ENCODE measurements around the gene FUT7. TPM values are rescaled to one million over a fixed set of nuclear protein-coding genes. Genes with fewer than 3 reads are reported as not detected.

Gene FUT7
- total RNA-seq, 4 donors from 2014 or later, result 0.22 to 0.39 TPM; not detected in 2

- WGBS, 2 donors, result 83 to 89% methylated on average over 16 of the region's 16 CpGs
- TF ChIP-seq CTCF (IDR thresholded peaks at IDR 0.05) (no peak), POLR2A (IDR thresholded peaks at IDR 0.05) (no peak)
- intact Hi-C loops (cut with DNase I; ENCODE audit: low total_unique reads), result no loop called here
- DNase-seq (ENCODE audit: low spot score in 2 of 2), result no peak
- H3K4me3 ChIP-seq (ENCODE audit: low read depth, poor library complexity, severe bottlenecking), result no peak overlapping the region
Measured at GRCh38 chr9:136980669-136981478, 51.0 kb downstream of the FUT7 start.

Other genes starting within 250 kb of the FUT7 start
- gene TMEM141, start 240.7 kb downstream of the FUT7 start, total RNA-seq, result 100 to 1,000 TPM in 2 of 4 donors, 10 to 100 TPM in 2; 67.7 to 120 (median 91.3) TPM
- gene CCDC183, start 235.8 kb downstream of the FUT7 start, total RNA-seq, result 1 to 10 TPM in 3 of 4 donors, under 1 TPM in 1; 0.37 to 9.1 (median 2.0) TPM
- gene RABL6, start 224.1 kb downstream of the FUT7 start, total RNA-seq, result 10 to 100 TPM; 47.8 to 75.1 (median 55.5) TPM
- gene AJM1, start 189.6 kb downstream of the FUT7 start, total RNA-seq, result 1 to 10 TPM; 1.4 to 2.9 (median 1.6) TPM
- gene PHPT1, start 182.7 kb downstream of the FUT7 start, total RNA-seq, result 10 to 100 TPM; 22.0 to 60.4 (median 48.7) TPM
- gene MAMDC4, start 179.7 kb downstream of the FUT7 start, total RNA-seq, result 1 to 10 TPM in 3 of 4 donors, under 1 TPM in 1; 0.89 to 1.4 (median 1.4) TPM
- gene EDF1, start 165.8 kb downstream of the FUT7 start, total RNA-seq, result 100 to 1,000 TPM; 354 to 399 (median 376) TPM
- 10 to 100 TPM; 13.2 to 16.7 (median 15.8) TPM for gene TRAF2, start 145.6 kb downstream of the FUT7 start, total RNA-seq
- gene FBXW5, start 87.3 kb downstream of the FUT7 start, total RNA-seq, result 100 to 1,000 TPM; 145 to 182 (median 154) TPM
- gene C8G, start 86.8 kb downstream of the FUT7 start, total RNA-seq, result not detected
- not detected for gene LCN12, start 79.8 kb downstream of the FUT7 start, total RNA-seq
- 10 to 100 TPM in 3 of 4 donors, 1 to 10 TPM in 1; 9.7 to 75.3 (median 14.8) TPM for gene PTGDS, start 54.6 kb downstream of the FUT7 start, total RNA-seq
- under 1 TPM in 2 of 4 donors, not detected in 2; 0.36 to 0.37 TPM for gene LCNL1, start 49.1 kb downstream of the FUT7 start, total RNA-seq
- 10 to 100 TPM; 38.7 to 75.8 (median 58.2) TPM for gene PAXX, start 39.7 kb downstream of the FUT7 start, total RNA-seq
- 100 to 1,000 TPM; 114 to 328 (median 163) TPM for gene CLIC3, start 35.5 kb downstream of the FUT7 start, total RNA-seq
- gene ABCA2, start 3.9 kb downstream of the FUT7 start, total RNA-seq, result 10 to 100 TPM; 18.2 to 27.6 (median 23.7) TPM
- 10 to 100 TPM; 29.1 to 63.9 (median 56.1) TPM for gene NPDC1, start 14.1 kb upstream of the FUT7 start, total RNA-seq
- 10 to 100 TPM; 10.1 to 14.7 (median 12.1) TPM for gene ENTPD2, start 22.0 kb upstream of the FUT7 start, total RNA-seq
- 10 to 100 TPM in 2 of 4 donors, 1 to 10 TPM in 2; 5.7 to 25.6 (median 13.7) TPM for gene SAPCD2, start 38.5 kb upstream of the FUT7 start, total RNA-seq
- 10 to 100 TPM in 1 of 4 donors, 1 to 10 TPM in 3; 6.6 to 13.7 (median 7.9) TPM for gene UAP1L1, start 45.4 kb upstream of the FUT7 start, total RNA-seq
- gene MAN1B1, start 54.9 kb upstream of the FUT7 start, total RNA-seq, result 10 to 100 TPM; 57.7 to 81.0 (median 61.8) TPM
- gene DPP7, start 82.6 kb upstream of the FUT7 start, total RNA-seq, result 100 to 1,000 TPM; 123 to 144 (median 138) TPM
- gene GRIN1, start 107.1 kb upstream of the FUT7 start, total RNA-seq, result 1 to 10 TPM in 1 of 4 donors, under 1 TPM in 2, not detected in 1; 0.10 to 2.4 (median 0.49) TPM
- 10 to 100 TPM in 3 of 4 donors, 1 to 10 TPM in 1; 4.1 to 29.0 (median 21.3) TPM for gene LRRC26, start 138.0 kb upstream of the FUT7 start, total RNA-seq
- not detected for gene TMEM210, start 140.0 kb upstream of the FUT7 start, total RNA-seq
- gene ANAPC2, start 156.5 kb upstream of the FUT7 start, total RNA-seq, result 10 to 100 TPM; 26.2 to 69.3 (median 30.5) TPM
- gene SSNA1, start 156.6 kb upstream of the FUT7 start, total RNA-seq, result 100 to 1,000 TPM in 2 of 4 donors, 10 to 100 TPM in 2; 79.2 to 112 (median 93.1) TPM
- 10 to 100 TPM; 27.6 to 34.2 (median 29.1) TPM for gene TPRN, start 168.7 kb upstream of the FUT7 start, total RNA-seq
- gene TMEM203, start 173.6 kb upstream of the FUT7 start, total RNA-seq, result 10 to 100 TPM; 45.7 to 60.7 (median 49.4) TPM
- 10 to 100 TPM in 3 of 4 donors, 1 to 10 TPM in 1; 8.1 to 18.6 (median 11.6) TPM for gene NDOR1, start 173.6 kb upstream of the FUT7 start, total RNA-seq
- gene RNF208, start 190.2 kb upstream of the FUT7 start, total RNA-seq, result 10 to 100 TPM in 1 of 4 donors, 1 to 10 TPM in 3; 3.7 to 10.2 (median 5.5) TPM
- 100 to 1,000 TPM in 1 of 4 donors, 10 to 100 TPM in 3; 40.2 to 119 (median 67.6) TPM for gene CYSRT1, start 193.1 kb upstream of the FUT7 start, total RNA-seq
- 1 to 10 TPM in 2 of 4 donors, under 1 TPM in 1, not detected in 1; 0.25 to 3.2 (median 2.4) TPM for gene RNF224, start 195.4 kb upstream of the FUT7 start, total RNA-seq
- 1 to 10 TPM in 1 of 4 donors, not detected in 3; 1.6 TPM for gene SLC34A3, start 198.8 kb upstream of the FUT7 start, total RNA-seq
- 100 to 1,000 TPM; 317 to 604 (median 408) TPM for gene TUBB4B, start 209.2 kb upstream of the FUT7 start, total RNA-seq
- gene STPG3, start 219.2 kb upstream of the FUT7 start, total RNA-seq, result not detected
- gene NELFB, start 223.2 kb upstream of the FUT7 start, total RNA-seq, result 10 to 100 TPM; 40.7 to 52.7 (median 49.9) TPM
- 1 to 10 TPM; 4.9 to 7.4 (median 5.6) TPM for gene TOR4A, start 245.6 kb upstream of the FUT7 start, total RNA-seq

Measured in lower leg skin (tissue), 4 donors.